Large intestine (tissue), 3 donors: ENCODE data around the gene STX1B. TPM values are rescaled to one million over a fixed set of nuclear protein-coding genes. Genes with fewer than 3 reads are reported as not detected.

Experiments used
- DNase-seq, 2 donors: peaks; one replicate each; pipeline versions ENCODE4 v3.0.0 to v3.0.0-alpha.2; 2013
- H3K27ac ChIP-seq: one replicate; pipeline ENCODE4 v1.5.1; 2013; ENCODE audit warnings: low read length
- H3K27me3 ChIP-seq: 2 replicates; pipeline ENCODE4 v1.6.1; 2013; ENCODE audit warnings: low read length; ENCODE audit not compliant: control insufficient read depth, insufficient read depth
- H3K36me3 ChIP-seq: 2 replicates; pipeline ENCODE4 v1.6.1; 2013; ENCODE audit warnings: low read length; ENCODE audit not compliant: control insufficient read depth, insufficient read depth
- H3K4me1 ChIP-seq: one replicate; pipeline ENCODE4 v1.6.1; 2013; ENCODE audit warnings: low read length; ENCODE audit not compliant: control insufficient read depth, insufficient read depth
- H3K4me3 ChIP-seq: one replicate; pipeline ENCODE4 v1.5.1; 2013; ENCODE audit warnings: low read length
- H3K9me3 ChIP-seq: one replicate; pipeline ENCODE4 v1.6.1; 2013; ENCODE audit warnings: mild to moderate bottlenecking, low read depth, low read length, moderate library complexity; ENCODE audit not compliant: control insufficient read depth
- WGBS: methylation state at CpG from one replicate; pipeline ENCODE4 v1.1.5; 2013; ENCODE audit warnings: low lambda C conversion rate; ENCODE audit not compliant: insufficient coverage; 5-methylcytosine and 5-hydroxymethylcytosine counted together
- polyA plus RNA-seq: library from polyadenylated mRNA; unstranded; fragments of 120-200 nt; gene quantifications from one replicate; pipeline ENCODE4 v1.2.1, GENCODE V29; 2013

The STX1B gene
- polyA plus RNA-seq, 1 donor = 1.9 TPM

GRCh38 chr16:31033709-31034492, 23.5 kb upstream of the STX1B start:
- no CpG with 5 or more reads among the region's 47 CpGs for WGBS
- Histone ChIP-seq H3K9me3 (peaks cover 2% of the 10 kb centered on the region), H3K36me3 (peaks cover 35% of the 10 kb centered on the region), H3K4me3 (peak overlapping the region; percentile 100), H3K4me1 (peaks cover 5% of the 10 kb centered on the region), H3K27me3 (no peaks in the 10 kb centered on the region), H3K27ac (peak overlapping the region; percentile 90)
- DNase-seq = peak; percentile 88 to 89

GRCh38 chr16:31032736-31033708, 22.6 kb upstream of the STX1B start, which contains the start of gene STX4:
STX4 (plus strand) TSS chr16:31033558; CDS start chr16:31033806, 248 bp downstream.
- H3K9me3 ChIP-seq = peaks cover 2% of the 10 kb centered on the region
- H3K4me1 ChIP-seq = peaks cover 5% of the 10 kb centered on the region
- DNase-seq = peak; percentile 98
- H3K36me3 ChIP-seq = peaks cover 26% of the 10 kb centered on the region
- H3K27me3 ChIP-seq = no peaks in the 10 kb centered on the region
- peak within 1 kb of the TSS; percentile 90 for H3K27ac ChIP-seq
- H3K4me3 ChIP-seq = peak within 1 kb of the TSS; percentile 100
- no CpG with 5 or more reads among the region's 75 CpGs for WGBS

GRCh38 chr16:31031276-31031675, 20.8 kb upstream of the STX1B start:
- Histone ChIP-seq H3K9me3 (peaks cover 2% of the 10 kb centered on the region), H3K4me3 (no peak overlapping the region), H3K36me3 (peaks cover 19% of the 10 kb centered on the region), H3K4me1 (peaks cover 5% of the 10 kb centered on the region), H3K27ac (no peak overlapping the region), H3K27me3 (no peaks in the 10 kb centered on the region)
- no peak for DNase-seq
- WGBS = 80% methylated on average over 1 of the region's 4 CpGs

- peaks cover 2% of the 10 kb centered on the region for H3K9me3 ChIP-seq
- H3K36me3 ChIP-seq = no peaks in the 10 kb centered on the region
- no CpG with 5 or more reads among the region's 5 CpGs for WGBS
- H3K27ac ChIP-seq = no peak overlapping the region
- no peak for DNase-seq
- H3K27me3 ChIP-seq = no peaks in the 10 kb centered on the region
- H3K4me1 ChIP-seq = peaks cover 2% of the 10 kb centered on the region
- no peak overlapping the region for H3K4me3 ChIP-seq
Observed at GRCh38 chr16:31029272-31029671, 18.8 kb upstream of the STX1B start.

- WGBS = 83% methylated on average over 1 of the region's 5 CpGs
- no peak overlapping the region for H3K27ac ChIP-seq
Observed at GRCh38 chr16:31025339-31025738, 14.9 kb upstream of the STX1B start.

GRCh38 chr16:31023627-31024226, 13.3 kb upstream of the STX1B start:
- no CpG with 5 or more reads among the region's 6 CpGs for WGBS
- no peak overlapping the region for H3K4me3 ChIP-seq
- no peaks in the 10 kb centered on the region for H3K27me3 ChIP-seq
- no peak for DNase-seq
- no peaks in the 10 kb centered on the region for H3K36me3 ChIP-seq
- peaks cover 3% of the 10 kb centered on the region for H3K4me1 ChIP-seq
- H3K27ac ChIP-seq = no peak overlapping the region
- H3K9me3 ChIP-seq = no peaks in the 10 kb centered on the region

More at GRCh38 chr16:31025339-31025738, 14.9 kb upstream of the STX1B start:
- H3K27me3 ChIP-seq = no peaks in the 10 kb centered on the region
- no peaks in the 10 kb centered on the region for H3K9me3 ChIP-seq
- peaks cover 3% of the 10 kb centered on the region for H3K4me1 ChIP-seq
- no peaks in the 10 kb centered on the region for H3K36me3 ChIP-seq
- no peak overlapping the region for H3K4me3 ChIP-seq
- no peak for DNase-seq

- Histone ChIP-seq H3K27me3 (no peaks in the 10 kb centered on the region), H3K4me1 (peaks cover 3% of the 10 kb centered on the region), H3K36me3 (no peaks in the 10 kb centered on the region), H3K9me3 (no peaks in the 10 kb centered on the region), H3K4me3 (no peak overlapping the region), H3K27ac (no peak overlapping the region)
- DNase-seq = no peak
- 100% methylated on average over 1 of the region's 4 CpGs for WGBS
Observed at GRCh38 chr16:31023252-31023602, 12.8 kb upstream of the STX1B start.

GRCh38 chr16:31022544-31023251, 12.3 kb upstream of the STX1B start:
- no peaks in the 10 kb centered on the region for H3K9me3 ChIP-seq
- no peak overlapping the region for H3K27ac ChIP-seq
- H3K36me3 ChIP-seq = no peaks in the 10 kb centered on the region
- 61% methylated on average over 3 of the region's 12 CpGs for WGBS
- H3K27me3 ChIP-seq = no peaks in the 10 kb centered on the region
- peak; percentile 44 to 77 for DNase-seq
- H3K4me1 ChIP-seq = peaks cover 3% of the 10 kb centered on the region
- no peak overlapping the region for H3K4me3 ChIP-seq

- no peak for DNase-seq
- no peak overlapping the region for H3K27ac ChIP-seq
- WGBS = 86% methylated on average over 1 of the region's 3 CpGs
- H3K36me3 ChIP-seq = no peaks in the 10 kb centered on the region
- H3K4me1 ChIP-seq = peaks cover 8% of the 10 kb centered on the region
- no peaks in the 10 kb centered on the region for H3K9me3 ChIP-seq
- no peak overlapping the region for H3K4me3 ChIP-seq
- H3K27me3 ChIP-seq = no peaks in the 10 kb centered on the region
Observed at GRCh38 chr16:31020536-31020935, 10.1 kb upstream of the STX1B start.
